K562 (cell line): Measurements from ENCODE around the gene ZNF385C. TPM values are rescaled to one million over a fixed set of nuclear protein-coding genes. Genes with fewer than 3 reads are reported as not detected.
A peak's percentile ranks its signal among the peaks of the same experiment; 100 is the strongest.

Experiments used
- C11orf30 ChIP-seq: fragments of 450-650 bp; IDR thresholded peaks from 2 replicates; pipeline ENCODE4 v1.6.1; 2016; ENCODE audit warnings: low read depth, mild to moderate bottlenecking
- CXXC5 ChIP-seq: fragments of 250-450 bp; sonication (Bioruptor Pico); IDR thresholded peaks from 2 replicates; pipeline ENCODE4 v1.8.0; 2022; ENCODE audit warnings: inconsistent platforms, mild to moderate bottlenecking, moderate library complexity
- DPF2 ChIP-seq: fragments of 450-650 bp; IDR thresholded peaks from 2 replicates; pipeline ENCODE4 v1.6.1; 2016
- EGR1 ChIP-seq: fragments of 450-650 bp; conservative IDR thresholded peaks from 2 replicates; pipeline ENCODE4 v1.6.1; 2017; ENCODE audit warnings: mild to moderate bottlenecking
- ETV1 ChIP-seq: fragments of 450-650 bp; conservative IDR thresholded peaks from 2 replicates; pipeline ENCODE4 v1.6.1; 2016; ENCODE audit warnings: missing genetic modification characterization, control low read depth, low read depth, missing compliant biosample characterization
- FOXM1 ChIP-seq, 2 experiments: fragments of 450-650 bp in 1 of 2; sonication (generic) in 1 of 2; formaldehyde crosslinking in 1 of 2; IDR thresholded peaks; 2 replicates each; pipeline versions ENCODE4 v1.6.1 to v1.9.0; 2017 to 2022; ENCODE audit warnings: low read depth in 2 of 2, mild to moderate bottlenecking in 2 of 2, missing genetic modification reagents in 1 of 2, moderate library complexity in 1 of 2
- HLTF ChIP-seq: fragments of 450-650 bp; IDR thresholded peaks from 2 replicates; pipeline ENCODE4 v1.6.1; 2016
- IFI16 ChIP-seq: fragments of 250-450 bp; sonication (Bioruptor Pico); IDR thresholded peaks from 2 replicates; pipeline ENCODE4 v2.1.2; 2022; ENCODE audit warnings: mild to moderate bottlenecking, inconsistent platforms
- KLF1 ChIP-seq: fragments of 450-650 bp; IDR thresholded peaks from 2 replicates; pipeline ENCODE4 v1.6.1; 2016; ENCODE audit warnings: missing genetic modification characterization, missing compliant biosample characterization
- KLF6 ChIP-seq: fragments of 250-450 bp; sonication (Bioruptor Pico); IDR thresholded peaks from 2 replicates; pipeline ENCODE4 v1.4.0; 2020; ENCODE audit warnings: mild to moderate bottlenecking, moderate library complexity, borderline replicate concordance
- MAFF ChIP-seq: IDR thresholded peaks from 2 replicates; pipeline ENCODE4 v1.6.1; 2012; ENCODE audit warnings: low read length, improper control_type of control experiment
- MCM3 ChIP-seq: fragments of 450-650 bp; IDR thresholded peaks from 2 replicates; pipeline ENCODE4 v1.6.1; 2016
- MEIS2 ChIP-seq: fragments of 450-650 bp; IDR thresholded peaks from 2 replicates; pipeline ENCODE4 v1.6.1; 2014; ENCODE audit warnings: mild to moderate bottlenecking; ENCODE audit not compliant: partially characterized antibody
- NBN ChIP-seq: fragments of 450-650 bp; IDR thresholded peaks from 2 replicates; pipeline ENCODE4 v1.6.1; 2016; ENCODE audit warnings: low read depth, mild to moderate bottlenecking
- NEUROD1 ChIP-seq: fragments of 150-350 bp; IDR thresholded peaks from 2 replicates; pipeline ENCODE4 v1.6.1; 2014; ENCODE audit warnings: borderline replicate concordance, low read length, low read depth; ENCODE audit not compliant: partially characterized antibody
- NONO ChIP-seq, 2 experiments: fragments of 200-400 bp in 1 of 2; fragments of 450-650 bp in 1 of 2; formaldehyde crosslinking in 1 of 2; IDR thresholded peaks; 2 replicates each; pipeline ENCODE4 v1.6.1; 2017; ENCODE audit warnings: low read depth in 2 of 2, mild to moderate bottlenecking in 2 of 2, moderate library complexity in 2 of 2, low read length in 1 of 2
- PHB ChIP-seq: fragments of 250-450 bp; sonication (Bioruptor Pico); IDR thresholded peaks from 2 replicates; pipeline ENCODE4 v1.5.0; 2021
- PYGO2 ChIP-seq: fragments of 450-650 bp; IDR thresholded peaks from 2 replicates; pipeline ENCODE4 v1.6.1; 2016; ENCODE audit warnings: mild to moderate bottlenecking, missing genetic modification characterization, moderate library complexity, missing compliant biosample characterization
- RBBP5 ChIP-seq: fragments of 200-600 bp; sonication (generic); IDR thresholded peaks from 2 replicates; pipeline ENCODE4 v1.6.1; 2012; ENCODE audit warnings: borderline replicate concordance, mild to moderate bottlenecking, low read length, control low read depth, inconsistent platforms; ENCODE audit not compliant: insufficient read depth, poor library complexity, severe bottlenecking
- RBFOX2 ChIP-seq: fragments of 200-400 bp; formaldehyde crosslinking; IDR thresholded peaks from 2 replicates; pipeline ENCODE4 v1.6.1; 2017; ENCODE audit warnings: low read depth, mild to moderate bottlenecking, low read length, moderate library complexity
- SOX6 ChIP-seq: fragments of 450-650 bp; IDR thresholded peaks from 2 replicates; pipeline ENCODE4 v1.6.1; 2014; ENCODE audit warnings: mild to moderate bottlenecking
- SRSF1 ChIP-seq: fragments of 200-400 bp; formaldehyde crosslinking; IDR thresholded peaks from 2 replicates; pipeline ENCODE4 v1.6.1; 2017; ENCODE audit warnings: mild to moderate bottlenecking, low read depth, low read length, moderate library complexity
- TCF7 ChIP-seq: sonication (generic); IDR thresholded peaks from 2 replicates; pipeline ENCODE4 v1.6.1; 2016; ENCODE audit warnings: antibody characterized with exemption, borderline replicate concordance
- ZNF140 ChIP-seq: fragments of 250-450 bp; sonication (Bioruptor Pico); IDR thresholded peaks from 2 replicates; pipeline ENCODE4 v1.8.0; 2021; ENCODE audit warnings: moderate library complexity, mild to moderate bottlenecking, inconsistent platforms
- ZNF3 ChIP-seq: fragments of 250-450 bp; sonication (Bioruptor Pico); IDR thresholded peaks from 2 replicates; pipeline ENCODE4 v1.5.0; 2021; ENCODE audit warnings: mild to moderate bottlenecking, moderate library complexity
- polyA plus RNA-seq, 8 experiments: library from polyadenylated mRNA; depleted of rRNA in 4 of 8; stranded (reverse) in 5 of 8; unstranded in 3 of 8; fragments of >200 nt; fragmentation: Nextera tagmentation in 2 of 8; fragmentation: Illumina TruSeq in 1 of 8; extraction: Ambion mirVana in 2 of 8; extraction: Trizol in 1 of 8; gene quantifications; 2 replicates each; pipeline versions ENCODE4 v1.2.1 to v1.2.3, GENCODE V29; 2011 to 2014; ENCODE audit warnings: inconsistent platforms in 1 of 8, missing spikeins in 1 of 8
- total RNA-seq, 7 experiments: library from RNA; depleted of rRNA in 6 of 7; stranded (reverse); fragments of >200 nt in 6 of 7; fragmentation: Illumina TruSeq in 2 of 7; extraction: Trizol in 2 of 7; gene quantifications; 2 replicates each; pipeline versions ENCODE4 v1.2.1 to v1.2.3, GENCODE V29; 2011 to 2021; ENCODE audit warnings: low replicate concordance in 1 of 7
- TF ChIP-seq, protein P1 (sequence below): fragments of 200-800 bp; sonication (Bioruptor generic); IDR thresholded peaks from 2 replicates; pipeline ENCODE4 v1.6.1; 2017; ENCODE audit warnings: missing genetic modification characterization, missing compliant biosample characterization
- TF ChIP-seq, protein P2 (sequence below): fragments of 250-450 bp; sonication (Bioruptor Pico); IDR thresholded peaks from 2 replicates; pipeline ENCODE4 v1.5.0; 2021; ENCODE audit warnings: mild to moderate bottlenecking, borderline replicate concordance

Gene ZNF385C
- total and polyA plus RNA-seq, 9 of the 15 experiments (the other 6 are each of a cell fraction or from before 2014, with no cell fraction given), result 0.03 to 0.35 (median 0.18) TPM; not detected in 1

DNA sequence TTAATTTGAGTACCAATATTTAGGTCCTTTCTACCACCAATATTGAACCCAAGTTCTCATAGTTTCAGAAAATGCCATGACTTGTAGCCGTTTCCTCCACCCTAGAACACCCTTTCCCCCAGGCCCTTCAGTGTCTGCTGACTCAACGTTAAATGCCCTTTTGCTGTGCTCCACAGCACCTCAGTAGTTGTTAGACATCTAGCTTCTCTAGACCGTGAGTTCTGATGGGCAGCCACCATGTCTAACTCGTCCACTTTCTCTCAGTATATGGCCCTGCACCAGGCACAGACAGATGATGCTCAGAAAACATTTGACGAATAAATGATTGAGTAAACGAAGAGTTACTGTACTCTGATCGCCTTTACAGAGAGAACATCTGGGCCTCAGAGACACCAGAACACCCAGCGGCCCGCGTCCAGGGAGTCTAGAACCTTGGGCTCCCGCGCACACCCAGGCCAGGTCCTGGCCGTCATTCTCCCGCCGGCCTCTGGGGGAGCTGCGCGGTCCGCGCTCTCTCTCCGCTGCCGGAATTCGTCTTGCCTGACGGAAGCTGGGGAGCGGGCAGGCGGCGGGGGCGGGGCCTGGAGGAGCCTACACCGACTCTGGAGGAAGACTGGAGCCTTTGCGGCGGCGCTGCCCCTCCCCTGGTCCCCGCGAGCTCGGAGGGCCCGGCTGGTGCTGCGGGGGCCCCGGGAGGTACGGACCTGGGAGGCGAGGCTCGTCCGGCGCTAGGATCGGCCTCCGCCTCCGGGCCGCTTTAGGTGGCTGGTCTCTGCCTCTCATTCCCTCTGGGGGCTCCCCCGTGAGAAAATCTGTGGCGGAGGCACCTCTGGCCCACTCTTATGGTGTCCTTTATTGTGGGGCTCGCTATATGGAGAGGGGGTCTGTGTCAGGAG, 78.5 kb downstream of the ZNF385C start, which contains the start of gene NKIRAS2 (continued):
- TF ChIP-seq CXXC5 (CRISPR knock-in tag) (peak; percentile 78), RBFOX2 (peak; percentile 94), IFI16 (CRISPR knock-in tag) (no peak), HLTF (no peak), ZNF3 (CRISPR knock-in tag) (no peak), RBBP5 (peak; percentile 74), MAFF (no peak; the same call in 1 of the 2 replicates), FOXM1 (IDR thresholded peaks at IDR 0.05; ENCODE audit: low read depth) (peak; percentile 60), FOXM1 (CRISPR knock-in tag; IDR thresholded peaks at IDR 0.05; ENCODE audit: low read depth) (no peak), ETV1 (tag) (peak; percentile 75), PYGO2 (tag) (no peak), NBN (no peak), C11orf30 (peak; percentile 79), NONO (IDR thresholded peaks at IDR 0.05; ENCODE audit: low read depth in 2 of 2, low read length in 1 of 2) (peak in 1 of 2 experiments; percentile 55; a peak in 1 of 4 replicates), PHB (CRISPR knock-in tag) (no peak), SRSF1 (no peak), KLF6 (CRISPR knock-in tag) (no peak), MEIS2 (peak; percentile 30), MCM3 (no peak), DPF2 (no peak), NEUROD1 (peak; percentile 46), TCF7 (no peak), ZNF140 (no peak), KLF1 (tag) (no peak), SOX6 (0 out of 2 replicates have a peak, but pooled peaks have one; percentile 40), EGR1 (peak; percentile 84)
- TF ChIP-seq, protein P1, sequence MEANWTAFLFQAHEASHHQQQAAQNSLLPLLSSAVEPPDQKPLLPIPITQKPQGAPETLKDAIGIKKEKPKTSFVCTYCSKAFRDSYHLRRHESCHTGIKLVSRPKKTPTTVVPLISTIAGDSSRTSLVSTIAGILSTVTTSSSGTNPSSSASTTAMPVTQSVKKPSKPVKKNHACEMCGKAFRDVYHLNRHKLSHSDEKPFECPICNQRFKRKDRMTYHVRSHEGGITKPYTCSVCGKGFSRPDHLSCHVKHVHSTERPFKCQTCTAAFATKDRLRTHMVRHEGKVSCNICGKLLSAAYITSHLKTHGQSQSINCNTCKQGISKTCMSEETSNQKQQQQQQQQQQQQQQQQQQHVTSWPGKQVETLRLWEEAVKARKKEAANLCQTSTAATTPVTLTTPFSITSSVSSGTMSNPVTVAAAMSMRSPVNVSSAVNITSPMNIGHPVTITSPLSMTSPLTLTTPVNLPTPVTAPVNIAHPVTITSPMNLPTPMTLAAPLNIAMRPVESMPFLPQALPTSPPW (CRISPR knock-in tag), result peak; percentile 80; the same call in 1 of the 2 replicates
- TF ChIP-seq, protein P2, sequence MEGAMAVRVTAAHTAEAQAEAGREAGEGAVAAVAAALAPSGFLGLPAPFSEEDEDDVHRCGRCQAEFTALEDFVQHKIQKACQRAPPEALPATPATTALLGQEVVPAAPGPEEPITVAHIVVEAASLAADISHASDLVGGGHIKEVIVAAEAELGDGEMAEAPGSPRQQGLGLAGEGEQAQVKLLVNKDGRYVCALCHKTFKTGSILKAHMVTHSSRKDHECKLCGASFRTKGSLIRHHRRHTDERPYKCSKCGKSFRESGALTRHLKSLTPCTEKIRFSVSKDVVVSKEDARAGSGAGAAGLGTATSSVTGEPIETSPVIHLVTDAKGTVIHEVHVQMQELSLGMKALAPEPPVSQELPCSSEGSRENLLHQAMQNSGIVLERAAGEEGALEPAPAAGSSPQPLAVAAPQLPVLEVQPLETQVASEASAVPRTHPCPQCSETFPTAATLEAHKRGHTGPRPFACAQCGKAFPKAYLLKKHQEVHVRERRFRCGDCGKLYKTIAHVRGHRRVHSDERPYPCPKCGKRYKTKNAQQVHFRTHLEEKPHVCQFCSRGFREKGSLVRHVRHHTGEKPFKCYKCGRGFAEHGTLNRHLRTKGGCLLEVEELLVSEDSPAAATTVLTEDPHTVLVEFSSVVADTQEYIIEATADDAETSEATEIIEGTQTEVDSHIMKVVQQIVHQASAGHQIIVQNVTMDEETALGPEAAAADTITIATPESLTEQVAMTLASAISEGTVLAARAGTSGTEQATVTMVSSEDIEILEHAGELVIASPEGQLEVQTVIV (CRISPR knock-in tag), result no peak
